Measurements from ENCODE around the gene ADGRE3. TPM values are rescaled to one million over a fixed set of nuclear protein-coding genes. Genes with fewer than 3 reads are reported as not detected.
A peak's percentile ranks its signal among the peaks of the same experiment; 100 is the strongest.
"Not testable (repeated sequence)": the region's sequence is repeated elsewhere in the genome, so short reads cannot be mapped to it uniquely, and the experiment has no call there.

ADGRE3 gene
- total RNA-seq, 2 experiments from 2014 or later, result not detected

DNA sequence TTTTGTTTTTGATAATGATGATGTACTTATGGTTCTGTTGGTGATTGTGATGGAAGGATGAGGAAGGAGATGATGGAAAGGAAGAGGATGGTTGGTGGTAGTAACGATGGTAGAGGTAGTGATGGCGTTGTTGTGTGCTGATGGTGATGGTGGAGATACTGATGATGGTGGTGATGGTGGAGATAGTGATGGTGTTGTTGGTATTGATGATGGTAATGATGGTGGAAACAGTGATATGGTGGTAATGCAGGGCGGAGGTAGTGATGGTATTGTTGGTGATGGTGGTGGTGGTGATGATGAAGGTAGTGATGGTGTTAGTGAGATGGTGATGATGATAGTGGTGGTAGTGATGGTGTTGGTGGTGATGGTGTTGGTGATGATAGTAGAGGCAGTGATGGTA is 79.1 kb downstream of the ADGRE3 start:
- Histone ChIP-seq H3K9me2 (ENCODE audit: insufficient read depth, low read length) (no peaks in the 10 kb centered on the region), H2AFZ (ENCODE audit: low read length) (no peak overlapping the region), H3K79me2 (ENCODE audit: insufficient read depth, low read depth, low read length) (peaks cover 14% of the 10 kb centered on the region; the same call in 1 of the 2 replicates), H3K4me2 (ENCODE audit: low read length) (no peak overlapping the region), H3K9me3 (ENCODE audit: low read length) (peaks cover 5% of the 10 kb centered on the region; the same call in 1 of the 2 replicates), H4K20me1 (ENCODE audit: insufficient read depth, low read length) (no peaks in the 10 kb centered on the region), H3K4me3 (ENCODE audit: low read depth, low read length, poor library complexity, severe bottlenecking) (no peak overlapping the region), H3K36me3 (ENCODE audit: insufficient read depth, low read length) (peaks cover 94% of the 10 kb centered on the region), H3K27ac (ENCODE audit: low read depth, low read length, poor library complexity, severe bottlenecking) (no peak overlapping the region), H3K4me1 (ENCODE audit: insufficient read depth, low read length, poor library complexity, severe bottlenecking) (peaks cover 11% of the 10 kb centered on the region)
- DNase-seq (ENCODE audit: low spot score), result no peak
- no TSS peak for BruUV-seq (replicated peaks)
- ChIA-PET CTCF (ENCODE audit: unreplicated experiment) (no interaction called here), POLR2A (no interaction called here)
- intact Hi-C loops (cut with micrococcal nuclease; ENCODE audit: unreplicated experiment), result no loop called here
- TF ChIP-seq, protein P1, sequence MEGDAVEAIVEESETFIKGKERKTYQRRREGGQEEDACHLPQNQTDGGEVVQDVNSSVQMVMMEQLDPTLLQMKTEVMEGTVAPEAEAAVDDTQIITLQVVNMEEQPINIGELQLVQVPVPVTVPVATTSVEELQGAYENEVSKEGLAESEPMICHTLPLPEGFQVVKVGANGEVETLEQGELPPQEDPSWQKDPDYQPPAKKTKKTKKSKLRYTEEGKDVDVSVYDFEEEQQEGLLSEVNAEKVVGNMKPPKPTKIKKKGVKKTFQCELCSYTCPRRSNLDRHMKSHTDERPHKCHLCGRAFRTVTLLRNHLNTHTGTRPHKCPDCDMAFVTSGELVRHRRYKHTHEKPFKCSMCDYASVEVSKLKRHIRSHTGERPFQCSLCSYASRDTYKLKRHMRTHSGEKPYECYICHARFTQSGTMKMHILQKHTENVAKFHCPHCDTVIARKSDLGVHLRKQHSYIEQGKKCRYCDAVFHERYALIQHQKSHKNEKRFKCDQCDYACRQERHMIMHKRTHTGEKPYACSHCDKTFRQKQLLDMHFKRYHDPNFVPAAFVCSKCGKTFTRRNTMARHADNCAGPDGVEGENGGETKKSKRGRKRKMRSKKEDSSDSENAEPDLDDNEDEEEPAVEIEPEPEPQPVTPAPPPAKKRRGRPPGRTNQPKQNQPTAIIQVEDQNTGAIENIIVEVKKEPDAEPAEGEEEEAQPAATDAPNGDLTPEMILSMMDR (conservative IDR thresholded peaks at IDR 0.05; ENCODE audit: low read length), result no peak
- no peak for TF ChIP-seq EZH2phosphoT487 (IDR thresholded peaks at IDR 0.05; ENCODE audit: borderline replicate concordance, low read depth, low read length)

DNA sequence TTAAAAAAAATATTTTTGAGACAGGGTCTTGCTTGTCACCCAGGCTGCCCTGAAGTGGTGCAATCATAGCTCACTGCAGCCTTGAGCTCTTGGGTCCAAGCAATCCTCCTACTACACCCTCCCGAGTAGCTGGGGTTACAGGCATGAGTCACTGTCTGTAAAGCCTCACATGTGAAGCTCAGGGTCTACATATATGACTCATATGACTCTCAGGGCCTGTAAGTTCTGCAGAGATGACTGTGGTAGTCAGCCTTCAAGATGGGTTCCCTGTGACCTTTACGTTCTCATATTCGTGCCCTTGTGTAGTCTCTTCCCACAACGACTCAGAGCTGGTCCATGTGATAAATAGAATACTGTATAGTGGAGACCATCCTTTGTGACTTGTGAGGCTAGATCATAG is 85.2 kb downstream of the ADGRE3 start:
- not testable (repeated sequence) for H3K4me3 ChIP-seq (ENCODE audit: low read depth, low read length, poor library complexity, severe bottlenecking)
- peaks cover 39% of the 10 kb centered on the region for H3K4me1 ChIP-seq (ENCODE audit: insufficient read depth, low read length, poor library complexity, severe bottlenecking)

DNA sequence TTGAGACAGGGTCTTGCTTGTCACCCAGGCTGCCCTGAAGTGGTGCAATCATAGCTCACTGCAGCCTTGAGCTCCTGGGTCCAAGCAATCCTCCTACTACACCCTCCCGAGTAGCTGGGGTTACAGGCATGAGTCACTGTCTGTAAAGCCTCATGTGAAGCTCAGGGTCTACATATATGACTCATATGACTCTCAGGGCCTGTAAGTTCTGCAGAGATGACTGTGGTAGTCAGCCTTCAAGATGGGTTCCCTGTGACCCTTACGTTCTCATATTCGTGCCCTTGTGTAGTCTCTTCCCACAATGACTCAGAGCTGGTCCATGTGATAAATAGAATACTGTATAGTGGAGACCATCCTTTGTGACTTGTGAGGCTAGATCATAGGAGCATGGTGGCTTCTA is 89.5 kb downstream of the ADGRE3 start:
- TSS peak; percentile 59 for BruUV-seq (replicated peaks)
- Histone ChIP-seq H3K36me3 (ENCODE audit: insufficient read depth, low read length) (peaks cover 18% of the 10 kb centered on the region), H3K4me1 (ENCODE audit: insufficient read depth, low read length, poor library complexity, severe bottlenecking) (peaks cover 54% of the 10 kb centered on the region), H3K4me3 (ENCODE audit: low read depth, low read length, poor library complexity, severe bottlenecking) (peak overlapping the region; percentile 74), H3K4me2 (ENCODE audit: low read length) (peak overlapping the region; percentile 66), H3K27ac (ENCODE audit: low read depth, low read length, poor library complexity, severe bottlenecking) (peak overlapping the region; percentile 6), H3K79me2 (ENCODE audit: insufficient read depth, low read depth, low read length) (peaks cover 50% of the 10 kb centered on the region)
- H3K9me3 ChIP-seq (ENCODE audit: low read length); H2AFZ ChIP-seq (ENCODE audit: low read length); H4K20me1 ChIP-seq (ENCODE audit: insufficient read depth, low read length); CTCF ChIA-PET (ENCODE audit: unreplicated experiment); DNase-seq (ENCODE audit: low spot score); H3K9me2 ChIP-seq (ENCODE audit: insufficient read depth, low read length); intact Hi-C loops (cut with micrococcal nuclease; ENCODE audit: unreplicated experiment): not testable (repeated sequence)
- POLR2A ChIA-PET, result interaction anchor here (1.0 kb wide), 1 partner anchor 21 kb away, joined by 6 read pairs; no protein-coding TSS in a partner anchor

More for the DNA sequence above, 85.2 kb downstream of the ADGRE3 start:
- H4K20me1 ChIP-seq (ENCODE audit: insufficient read depth, low read length); intact Hi-C loops (cut with micrococcal nuclease; ENCODE audit: unreplicated experiment); CTCF ChIA-PET (ENCODE audit: unreplicated experiment); DNase-seq (ENCODE audit: low spot score); H2AFZ ChIP-seq (ENCODE audit: low read length); H3K4me2 ChIP-seq (ENCODE audit: low read length); H3K9me2 ChIP-seq (ENCODE audit: insufficient read depth, low read length); H3K9me3 ChIP-seq (ENCODE audit: low read length); POLR2A ChIA-PET; H3K27ac ChIP-seq (ENCODE audit: low read depth, low read length, poor library complexity, severe bottlenecking); BruUV-seq (replicated peaks): not testable (repeated sequence)
- Histone ChIP-seq H3K36me3 (ENCODE audit: insufficient read depth, low read length) (peaks cover 55% of the 10 kb centered on the region), H3K79me2 (ENCODE audit: insufficient read depth, low read depth, low read length) (peaks cover 37% of the 10 kb centered on the region)

DNA sequence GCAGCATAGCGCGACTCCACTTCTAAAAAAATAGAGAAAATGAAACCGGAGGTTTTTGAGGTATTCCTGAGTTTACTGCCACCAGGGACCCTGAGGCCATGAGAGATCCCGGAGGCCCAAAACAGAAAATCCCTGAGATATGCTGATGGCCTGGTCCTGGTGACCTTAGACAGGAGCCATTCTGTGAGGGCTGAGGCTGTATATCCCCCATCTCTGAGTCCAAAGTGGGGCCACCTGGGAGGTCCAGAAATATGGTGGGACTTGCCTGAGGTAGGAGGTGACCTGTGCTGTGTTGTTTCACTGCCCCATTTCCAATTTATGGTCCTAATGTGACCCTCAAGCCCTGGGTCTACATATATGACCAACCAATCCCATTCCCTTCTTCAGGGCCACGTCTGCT is 90.3 kb downstream of the ADGRE3 start:
- H3K27ac ChIP-seq (ENCODE audit: low read depth, low read length, poor library complexity, severe bottlenecking), result peak overlapping the region; percentile 68
- H3K79me2 ChIP-seq (ENCODE audit: insufficient read depth, low read depth, low read length), result peaks cover 50% of the 10 kb centered on the region
- intact Hi-C loops (cut with micrococcal nuclease; ENCODE audit: unreplicated experiment); BruUV-seq (replicated peaks); H3K9me2 ChIP-seq (ENCODE audit: insufficient read depth, low read length); H2AFZ ChIP-seq (ENCODE audit: low read length); CTCF ChIA-PET (ENCODE audit: unreplicated experiment); DNase-seq (ENCODE audit: low spot score); POLR2A ChIA-PET; H4K20me1 ChIP-seq (ENCODE audit: insufficient read depth, low read length); H3K9me3 ChIP-seq (ENCODE audit: low read length): not testable (repeated sequence)
- H3K4me2 ChIP-seq (ENCODE audit: low read length), result peak overlapping the region; percentile 66
- H3K4me3 ChIP-seq (ENCODE audit: low read depth, low read length, poor library complexity, severe bottlenecking), result peak overlapping the region; percentile 74
- H3K36me3 ChIP-seq (ENCODE audit: insufficient read depth, low read length), result peaks cover 18% of the 10 kb centered on the region
- peaks cover 60% of the 10 kb centered on the region for H3K4me1 ChIP-seq (ENCODE audit: insufficient read depth, low read length, poor library complexity, severe bottlenecking)

All from OCI-LY7 (cell line).